ENCODE data around the gene NDUFAF5.

NDUFAF5 gene

GRCh38 chr20:13791540-13792459 lies 7.0 kb downstream of the NDUFAF5 start:
- TF ChIP-seq CTCF (IDR thresholded peaks at IDR 0.05; ENCODE audit: low read depth, low read length, missing control alignments): no peak
- no peak overlapping the region for H3K4me3 ChIP-seq (replicated peaks; ENCODE audit: low read depth, low read length)
- no peak for DNase-seq (ENCODE audit: extremely low read depth, low read depth)

GRCh38 chr20:13793001-13793400 lies 8.2 kb downstream of the NDUFAF5 start:
- TF ChIP-seq CTCF (IDR thresholded peaks at IDR 0.05; ENCODE audit: low read depth, low read length, missing control alignments): no peak
- DNase-seq (ENCODE audit: extremely low read depth, low read depth): no peak
- H3K4me3 ChIP-seq (replicated peaks; ENCODE audit: low read depth, low read length): no peak overlapping the region

GRCh38 chr20:13794667-13795066 lies 9.8 kb downstream of the NDUFAF5 start:
- no peak overlapping the region for H3K4me3 ChIP-seq (replicated peaks; ENCODE audit: low read depth, low read length)
- DNase-seq (ENCODE audit: extremely low read depth, low read depth): no peak
- no peak for TF ChIP-seq CTCF (IDR thresholded peaks at IDR 0.05; ENCODE audit: low read depth, low read length, missing control alignments)

GRCh38 chr20:13799040-13799439 lies 14.2 kb downstream of the NDUFAF5 start:
- no peak for TF ChIP-seq CTCF (IDR thresholded peaks at IDR 0.05; ENCODE audit: low read depth, low read length, missing control alignments)
- DNase-seq (ENCODE audit: extremely low read depth, low read depth): no peak
- H3K4me3 ChIP-seq (replicated peaks; ENCODE audit: low read depth, low read length): no peak overlapping the region

- no peak overlapping the region for H3K4me3 ChIP-seq (replicated peaks; ENCODE audit: low read depth, low read length)
- DNase-seq (ENCODE audit: extremely low read depth, low read depth): no peak
- no peak for TF ChIP-seq CTCF (IDR thresholded peaks at IDR 0.05; ENCODE audit: low read depth, low read length, missing control alignments)
Measured at GRCh38 chr20:13799974-13800373, 15.1 kb downstream of the NDUFAF5 start.

GRCh38 chr20:13800728-13801134 lies 15.9 kb downstream of the NDUFAF5 start:
- peak; percentile 88 for DNase-seq (ENCODE audit: extremely low read depth, low read depth)
- no peak for TF ChIP-seq CTCF (IDR thresholded peaks at IDR 0.05; ENCODE audit: low read depth, low read length, missing control alignments)

More at GRCh38 chr20:13800728-13801134, 15.9 kb downstream of the NDUFAF5 start:
- no peak overlapping the region for H3K4me3 ChIP-seq (replicated peaks; ENCODE audit: low read depth, low read length)
